NCI-H524 (cell line): Measurements from ENCODE around the gene ZDHHC17.
A peak's percentile ranks its signal among the peaks of the same experiment; 100 is the strongest.

Experiments used
- DNase-seq, 2 experiments: peaks; one replicate each; lab custom pipeline; 2025; lab: John Stamatoyannopoulos, UW

ZDHHC17 gene

DNA sequence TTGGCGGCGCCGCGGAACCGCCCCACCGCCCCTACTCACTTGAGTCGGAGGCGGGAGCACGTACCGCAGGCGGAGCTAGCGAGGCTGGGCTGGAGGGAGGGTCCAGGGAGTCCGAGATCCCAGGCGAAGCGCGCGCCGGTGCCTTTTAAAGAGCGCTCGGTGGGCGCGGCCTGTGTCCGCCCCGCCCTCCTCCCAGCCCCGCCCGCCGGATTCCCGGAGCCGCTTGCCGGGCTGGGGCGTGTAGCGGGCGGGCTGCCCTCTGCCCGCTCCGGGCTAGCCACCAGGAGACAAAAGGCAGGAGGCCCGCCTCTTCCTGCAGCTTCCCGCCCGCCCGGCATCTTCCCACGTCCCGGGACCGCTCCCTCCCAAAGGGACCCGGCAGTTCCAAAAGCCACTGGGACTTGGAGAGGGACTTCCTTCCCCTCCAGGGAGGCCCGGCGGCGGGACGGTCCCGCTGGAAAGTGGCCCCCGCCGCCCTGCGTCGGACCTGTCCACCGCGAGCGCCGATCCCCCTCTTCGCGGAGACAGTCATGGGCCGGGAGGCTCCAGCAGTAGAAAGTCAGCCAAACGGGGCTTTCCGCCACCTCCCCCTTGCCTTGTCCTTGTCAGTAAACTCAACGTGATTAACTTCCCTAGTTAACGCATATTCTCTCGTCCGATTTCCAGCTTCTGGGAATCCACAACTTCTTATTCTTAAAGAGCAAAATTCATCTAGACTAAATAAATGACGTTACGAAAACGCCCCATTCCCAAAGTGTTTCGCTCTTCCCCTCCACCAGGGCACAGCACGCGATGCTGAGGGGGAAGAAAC is 115.2 kb downstream of the ZDHHC17 start, which contains the start of gene CSRP2:
Gene CSRP2, minus strand, starts transcription at position 121 of the 811 bp plus-strand sequence. CDS start 12,759 bp downstream, outside the sequence.
- DNase-seq = peak; percentile 77 to 86

DNA sequence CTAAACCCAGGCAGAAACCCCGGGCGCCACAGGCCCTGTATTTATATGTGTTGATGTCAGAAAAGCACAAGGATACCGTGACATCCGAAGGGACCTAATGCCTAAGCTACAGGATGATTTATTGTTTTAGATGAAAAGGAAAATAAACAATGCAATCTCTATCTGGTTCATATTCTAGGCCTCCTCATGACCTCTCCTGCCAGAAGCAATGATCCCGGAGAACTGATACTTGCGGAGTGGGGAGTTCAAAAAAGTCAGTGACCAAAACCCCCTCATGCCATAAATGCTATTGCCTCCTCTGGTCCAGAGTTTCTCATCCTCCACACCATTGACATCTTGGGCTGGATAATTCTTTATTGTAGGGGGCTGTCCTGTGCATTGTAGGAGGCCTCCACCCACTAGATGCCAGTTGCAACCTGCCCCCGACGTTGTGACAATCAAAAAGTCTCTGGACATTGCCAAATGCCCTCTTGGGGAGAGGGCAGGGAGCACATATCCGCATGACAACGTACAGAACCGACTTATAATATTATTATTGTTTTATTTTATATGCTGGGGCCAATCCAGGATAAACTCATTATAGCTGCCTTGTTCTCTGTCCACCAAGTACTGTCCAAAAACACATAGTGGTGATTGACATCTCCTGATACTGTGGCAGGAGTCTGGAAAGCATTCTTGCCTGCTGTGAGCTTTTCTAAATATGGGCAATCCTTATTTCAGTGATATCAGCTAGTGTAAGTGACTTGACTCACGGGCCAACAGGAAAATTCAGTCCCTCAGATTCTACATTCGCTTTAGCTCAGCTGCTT is 116.0 kb downstream of the ZDHHC17 start:
- DNase-seq = no peak

DNA sequence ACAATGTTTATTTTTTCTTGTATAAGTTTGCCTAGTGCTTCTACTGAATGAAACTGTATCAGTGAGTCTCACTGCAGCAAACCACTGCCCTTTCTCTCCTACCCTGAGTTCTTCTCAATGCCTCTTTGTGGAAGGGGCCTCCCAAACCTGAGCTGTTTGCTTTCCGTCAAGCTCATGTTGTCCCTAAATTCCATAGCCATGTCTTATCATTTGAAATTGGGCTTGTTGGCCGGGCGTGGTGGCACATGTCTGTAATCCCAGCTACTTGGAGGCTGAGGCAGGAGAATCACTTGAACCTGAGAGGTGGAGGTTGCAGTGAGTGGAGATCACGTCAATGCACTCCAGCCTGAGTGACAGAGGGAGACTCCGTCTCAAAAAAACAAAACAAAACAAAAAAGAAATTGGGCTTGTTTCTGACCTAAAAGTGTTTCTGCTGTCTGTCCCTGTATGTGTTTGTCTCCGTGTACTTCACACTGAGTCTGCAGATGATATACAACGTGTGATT is 116.7 kb downstream of the ZDHHC17 start:
- no peak for DNase-seq

DNA sequence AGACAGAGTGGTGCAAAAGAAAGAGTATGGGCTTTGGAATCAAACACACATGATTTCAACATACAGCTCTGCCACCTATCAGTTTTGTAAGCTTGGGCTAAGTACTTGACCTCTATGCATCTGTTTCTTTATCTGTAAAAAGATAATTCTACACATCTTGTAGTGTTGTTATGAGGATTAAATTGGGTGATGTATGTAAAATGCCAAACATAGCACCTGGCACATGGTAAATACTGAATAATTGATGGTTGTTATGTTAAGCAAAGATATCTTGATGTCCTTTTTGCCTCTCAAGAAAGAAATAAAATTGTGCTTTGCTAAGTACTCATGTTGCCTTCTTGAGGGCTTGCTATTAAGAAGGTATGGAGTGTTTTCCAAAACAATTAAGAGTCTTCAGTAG is 117.2 kb downstream of the ZDHHC17 start:
- DNase-seq = peak; percentile 62 to 92

DNA sequence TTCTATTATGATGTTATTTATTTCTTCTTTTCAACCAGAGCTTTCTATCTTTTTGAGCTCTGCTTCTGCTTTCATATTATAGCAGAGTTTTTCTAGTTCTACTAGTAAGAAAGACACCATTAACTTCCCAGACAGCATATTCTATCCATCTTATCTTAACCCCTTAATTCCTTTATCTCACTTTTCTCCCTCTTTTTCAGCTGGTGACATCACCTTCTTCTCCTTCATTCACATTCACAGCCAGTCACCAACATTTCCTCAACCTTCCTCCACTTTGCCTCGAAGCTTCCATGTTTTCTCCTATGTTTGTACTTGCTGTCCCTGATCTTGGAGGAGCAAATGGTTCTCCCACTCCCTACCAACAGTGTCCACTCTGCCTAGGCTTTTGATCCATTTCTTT is 118.5 kb downstream of the ZDHHC17 start:
- DNase-seq = no peak

DNA sequence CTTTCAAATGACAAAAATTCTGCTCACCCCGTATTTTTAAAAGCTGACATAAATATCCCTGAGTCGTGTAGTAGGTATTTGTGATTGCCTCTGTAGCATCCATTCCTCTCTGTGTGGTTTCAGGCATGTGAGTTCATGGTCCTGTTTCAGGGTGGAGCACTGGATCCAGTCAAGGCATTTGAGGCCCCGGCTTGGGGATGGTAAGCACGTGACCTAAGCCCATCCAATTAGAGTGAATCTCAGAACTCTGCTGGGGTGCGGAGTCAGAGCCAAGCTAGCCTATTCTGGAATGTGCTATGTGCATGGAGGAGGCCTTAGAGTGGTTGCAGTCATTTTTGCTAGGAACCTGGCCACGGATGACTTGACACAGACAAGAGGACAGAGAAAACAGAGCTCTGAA is 119.2 kb downstream of the ZDHHC17 start:
- DNase-seq = no peak

DNA sequence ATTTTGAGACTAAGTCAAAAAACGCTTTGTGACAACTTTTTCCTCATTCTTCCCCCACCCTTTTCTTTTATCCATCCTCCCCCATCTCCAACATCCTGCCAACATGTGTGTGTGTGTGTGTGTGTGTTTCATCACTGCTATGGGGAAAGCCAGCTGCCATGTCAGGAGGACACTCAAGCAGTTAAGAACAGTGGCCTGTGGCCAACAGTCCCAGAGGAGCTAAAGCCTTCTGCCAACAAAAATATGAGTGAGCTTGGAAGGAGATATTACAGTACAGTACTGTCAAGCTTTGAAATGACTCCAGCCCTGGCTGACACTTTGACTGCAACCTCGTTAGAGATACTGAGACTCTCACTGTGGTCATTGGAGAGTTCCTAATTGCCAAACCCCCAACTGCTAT is 119.9 kb downstream of the ZDHHC17 start:
- DNase-seq = peak in 1 of 2 experiments; percentile 60

DNA sequence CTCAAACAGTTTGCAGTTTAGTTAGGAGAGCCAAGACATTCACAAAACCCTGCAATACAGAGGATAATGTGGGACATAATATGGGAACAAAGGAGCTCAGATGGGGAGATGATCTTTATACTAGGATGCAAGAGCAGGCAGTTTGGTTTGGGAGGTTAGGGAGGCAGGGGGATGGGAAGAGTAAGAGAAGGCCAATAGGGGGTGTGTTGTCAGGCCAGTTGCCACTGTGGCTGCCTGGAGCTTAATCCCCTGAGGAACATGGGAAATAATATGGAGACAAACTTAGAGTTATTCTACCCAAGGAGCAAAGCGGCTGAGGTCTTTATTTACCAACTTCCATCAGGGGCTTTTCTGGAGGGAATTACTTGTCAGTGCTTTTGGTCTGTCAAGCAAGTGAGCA is 124.9 kb downstream of the ZDHHC17 start:
- DNase-seq = no peak

DNA sequence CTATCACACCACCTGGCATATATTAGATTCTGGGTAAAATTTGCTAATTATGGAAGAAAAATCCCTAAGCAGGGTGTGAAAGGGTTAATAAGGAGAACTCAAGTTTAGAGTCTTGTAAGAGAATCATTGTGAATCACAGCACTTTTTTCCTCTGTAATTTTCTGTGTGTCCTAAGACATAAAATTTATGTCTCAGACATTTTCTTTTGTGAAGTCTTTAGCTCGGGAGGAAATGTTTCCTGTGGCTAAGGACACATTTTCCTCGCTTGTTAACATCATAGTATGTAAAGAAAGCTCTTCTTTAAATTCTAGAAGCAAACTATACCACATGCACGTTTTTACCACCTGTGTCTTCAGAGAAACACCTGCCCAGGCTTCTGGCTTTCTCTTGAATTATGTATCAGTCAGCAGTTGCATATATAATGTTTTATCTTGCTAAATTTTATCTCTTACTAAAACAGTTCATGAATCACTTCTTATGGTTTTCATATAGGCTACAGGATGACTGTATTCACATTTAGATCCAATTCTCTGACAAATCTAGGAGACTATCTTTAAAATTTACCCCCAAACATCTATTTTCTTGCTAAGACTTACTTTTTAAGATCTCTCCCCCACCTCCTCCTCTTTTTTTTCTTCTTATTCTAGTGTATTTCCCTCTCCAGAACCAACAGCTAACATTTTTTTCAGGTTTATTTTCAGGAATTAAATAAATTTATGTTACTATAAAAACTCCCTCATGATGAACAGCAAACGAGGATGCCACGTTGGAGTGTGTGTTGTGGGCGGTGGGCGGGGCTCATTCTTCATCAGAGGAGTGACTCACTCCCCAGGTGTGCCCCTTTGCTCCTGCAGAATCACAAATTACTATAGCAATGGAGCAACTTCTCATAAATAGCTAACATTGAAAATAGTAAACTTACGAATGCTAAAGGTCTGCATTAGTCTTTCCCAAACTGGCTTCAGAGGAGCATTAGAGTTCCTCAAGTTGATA is 126.5 kb downstream of the ZDHHC17 start:
- DNase-seq = no peak

DNA sequence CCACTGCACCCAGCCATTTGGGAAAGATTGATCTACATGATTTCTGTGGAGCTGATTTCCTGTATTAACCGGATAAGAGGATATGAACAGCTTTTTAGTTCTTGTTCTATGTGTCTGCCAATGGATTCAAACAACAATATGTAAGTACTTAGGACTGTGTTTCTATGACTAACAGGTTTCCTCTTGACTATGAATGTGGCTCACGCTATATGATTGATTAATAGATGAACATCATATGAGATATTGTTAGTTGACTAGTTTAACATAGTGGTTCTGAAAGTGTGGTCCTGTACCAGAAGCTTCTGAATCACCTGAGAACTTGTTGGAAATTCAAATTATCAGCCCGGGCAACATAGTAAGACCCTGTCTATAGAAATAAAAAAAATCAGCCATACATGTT is 127.7 kb downstream of the ZDHHC17 start:
- no peak for DNase-seq

DNA sequence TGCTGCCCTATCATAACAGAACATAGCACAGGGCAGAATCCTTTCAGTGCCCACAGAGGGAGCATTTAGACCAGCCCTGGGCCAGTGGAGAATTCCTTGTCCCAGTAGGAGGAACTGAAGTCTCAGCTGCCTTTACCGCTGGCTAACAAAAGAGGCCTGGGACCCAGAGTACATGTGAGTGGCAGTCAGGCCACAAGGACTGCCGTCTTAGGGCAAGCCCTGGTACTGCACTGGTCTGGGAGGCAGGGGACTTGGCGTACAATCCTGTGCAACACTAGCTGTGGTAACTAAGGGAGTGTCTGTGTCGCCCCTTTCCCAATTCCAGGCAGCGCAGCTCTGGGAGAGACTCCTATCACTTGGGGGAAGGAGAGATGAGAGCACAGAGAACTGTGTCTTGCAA is 131.9 kb downstream of the ZDHHC17 start:
- DNase-seq = no peak

DNA sequence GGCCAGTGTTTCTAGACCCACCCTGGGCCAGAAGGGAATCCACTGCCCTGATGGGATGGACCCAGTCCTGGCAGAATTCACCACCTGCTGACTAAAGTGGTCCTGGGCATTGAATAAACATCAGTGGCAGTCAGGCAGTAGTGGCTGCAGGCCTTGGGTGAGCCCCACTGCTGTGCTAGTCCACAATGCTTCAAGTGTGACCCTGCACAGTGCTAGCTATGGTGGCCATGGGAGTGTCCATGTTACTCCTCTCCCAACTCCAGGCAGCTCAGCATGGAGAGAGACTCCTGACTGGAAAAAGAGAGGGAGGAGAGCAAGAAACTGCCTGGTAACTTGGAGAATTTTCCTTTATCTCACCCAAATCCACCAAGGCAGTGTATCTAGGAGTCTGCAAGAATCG is 132.4 kb downstream of the ZDHHC17 start:
- no peak for DNase-seq

DNA sequence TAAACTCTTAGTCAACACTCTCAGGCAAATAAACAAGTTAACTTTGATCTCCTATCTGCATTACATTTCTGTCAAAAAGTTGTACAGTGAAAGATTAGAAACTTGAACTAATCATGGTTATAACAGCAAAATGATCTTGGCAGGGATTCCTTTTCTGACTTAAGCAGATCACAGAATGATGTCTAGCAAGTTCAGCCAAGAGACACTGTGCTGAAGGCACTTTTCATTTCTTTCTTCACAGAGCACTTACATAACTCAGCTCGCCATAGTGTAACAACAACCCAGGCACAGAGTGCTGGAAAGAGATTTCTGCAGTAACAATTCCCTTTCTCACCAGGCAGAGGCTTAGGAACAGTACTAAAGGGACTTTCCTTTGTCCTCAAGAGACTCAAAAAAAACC is 134.5 kb downstream of the ZDHHC17 start:
- no peak for DNase-seq

DNA sequence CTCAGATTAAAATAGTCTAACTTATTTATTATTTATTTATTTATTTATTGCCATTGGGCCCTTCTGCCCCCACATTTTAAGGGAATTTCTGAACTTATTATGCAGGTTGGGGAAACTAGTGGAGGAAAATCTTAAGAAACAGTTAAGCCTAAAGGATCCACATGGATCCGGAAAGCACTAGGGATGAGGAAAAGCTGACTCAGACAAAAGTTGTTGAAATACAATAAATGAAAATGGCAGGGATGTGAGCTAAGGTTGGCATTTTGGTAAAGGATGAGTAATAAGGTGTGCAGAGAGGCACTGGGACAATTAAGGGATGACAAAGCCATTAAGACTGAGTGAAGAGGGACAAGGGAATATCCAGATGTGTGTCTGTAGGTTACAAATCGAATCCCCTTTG is 135.6 kb downstream of the ZDHHC17 start:
- no peak for DNase-seq

DNA sequence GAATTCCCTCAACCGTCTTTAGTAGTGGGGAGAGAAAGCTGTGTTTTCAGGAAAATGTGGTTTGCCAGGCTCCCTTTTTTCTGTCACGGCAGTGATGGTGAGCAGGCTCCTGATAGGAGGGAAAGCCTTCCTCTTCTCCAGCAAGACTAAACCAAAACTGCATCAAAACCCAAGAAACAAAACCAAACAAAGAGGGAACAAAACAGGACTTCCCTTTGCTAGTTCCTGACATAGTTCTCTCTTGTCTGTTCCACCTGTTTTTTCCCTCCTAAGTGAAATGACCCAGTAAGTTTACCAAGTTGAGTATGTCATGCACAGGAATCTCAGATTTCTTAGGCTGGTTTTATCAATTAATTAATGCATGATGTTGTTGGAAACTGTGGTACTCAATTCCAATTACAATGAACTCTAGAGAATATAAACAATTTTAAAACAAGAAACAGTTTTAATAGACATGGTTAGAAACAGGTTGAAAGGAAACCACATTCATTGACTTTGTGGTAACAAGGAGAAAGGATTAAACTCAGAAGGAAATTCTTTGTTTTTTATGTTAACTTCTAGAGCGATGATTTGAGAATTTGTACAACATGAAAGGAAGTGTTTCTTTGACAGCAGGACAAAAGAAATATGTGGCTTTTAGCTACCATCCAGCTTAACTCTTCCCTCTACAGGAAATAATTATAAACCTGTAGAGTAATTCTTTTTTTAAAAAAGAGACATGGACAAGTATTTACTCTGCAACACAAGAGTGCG is 137.9 kb downstream of the ZDHHC17 start:
- DNase-seq = no peak
